Epithelial cell of proximal tubule (primary cell): ENCODE measurements around the gene KIFC1. TPM values are rescaled to one million over a fixed set of nuclear protein-coding genes. Genes with fewer than 3 reads are reported as not detected.

ENCODE experiments used
- DNase-seq: peaks from one replicate; pipeline ENCODE4 v3.0.0-alpha.2; 2011; ENCODE audit warnings: low read depth
- H3K4me3 ChIP-seq: 2 replicates; pipeline ENCODE4 v1.5.1; 2011; ENCODE audit warnings: low read depth, mild to moderate bottlenecking, low read length
- CTCF ChIP-seq: conservative IDR thresholded peaks from 2 replicates; pipeline ENCODE4 v1.5.1; 2012; ENCODE audit warnings: low read depth, mild to moderate bottlenecking, low read length
- total RNA-seq: library from RNA; depleted of rRNA; stranded (reverse); fragments of >200 nt; gene quantifications from 2 replicates; pipeline ENCODE4 v1.2.3, GENCODE V29; 2015

The KIFC1 gene
- total RNA-seq, 1 donor from 2014 or later: 117 TPM

DNA sequence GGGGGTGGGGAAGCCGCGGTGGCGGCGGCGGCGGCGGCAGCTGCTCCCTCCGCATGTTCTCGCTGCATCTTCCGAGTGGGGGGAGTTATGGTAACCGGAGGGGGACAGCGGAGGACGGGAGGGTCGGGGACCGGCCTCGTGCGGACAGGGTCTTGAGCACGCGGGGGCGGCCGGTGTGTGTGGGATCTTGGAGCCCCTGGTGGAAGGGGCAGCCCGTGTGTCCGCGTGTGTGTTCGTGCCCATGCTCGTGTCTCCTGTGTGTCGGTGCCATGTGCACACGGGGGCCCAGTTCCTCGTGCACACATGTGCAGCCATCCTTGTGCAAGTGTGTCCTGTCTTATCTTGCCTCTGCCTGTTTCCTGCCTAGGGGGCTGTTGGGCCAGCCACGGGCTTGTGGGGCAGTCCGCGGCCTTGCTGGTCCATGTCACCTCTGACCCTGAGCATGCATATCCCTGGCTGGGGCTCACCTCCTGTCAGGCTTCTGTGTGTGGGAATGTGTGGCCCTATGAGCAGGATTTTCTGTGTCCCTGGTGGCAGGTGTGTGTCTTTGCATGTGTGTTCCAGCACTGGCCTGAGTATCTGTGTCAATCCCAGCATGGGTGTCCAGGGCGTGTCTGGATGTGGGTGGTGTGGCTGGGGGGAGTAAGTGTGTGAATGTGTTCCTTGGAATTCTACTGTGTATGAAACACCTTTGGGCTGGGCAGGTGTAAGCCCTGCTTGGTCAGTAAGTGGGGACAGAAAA is 36.8 kb downstream of the KIFC1 start:
- TF ChIP-seq CTCF: peak; percentile 49
- peak overlapping the region; percentile 85 for H3K4me3 ChIP-seq
- DNase-seq: no peak

DNA sequence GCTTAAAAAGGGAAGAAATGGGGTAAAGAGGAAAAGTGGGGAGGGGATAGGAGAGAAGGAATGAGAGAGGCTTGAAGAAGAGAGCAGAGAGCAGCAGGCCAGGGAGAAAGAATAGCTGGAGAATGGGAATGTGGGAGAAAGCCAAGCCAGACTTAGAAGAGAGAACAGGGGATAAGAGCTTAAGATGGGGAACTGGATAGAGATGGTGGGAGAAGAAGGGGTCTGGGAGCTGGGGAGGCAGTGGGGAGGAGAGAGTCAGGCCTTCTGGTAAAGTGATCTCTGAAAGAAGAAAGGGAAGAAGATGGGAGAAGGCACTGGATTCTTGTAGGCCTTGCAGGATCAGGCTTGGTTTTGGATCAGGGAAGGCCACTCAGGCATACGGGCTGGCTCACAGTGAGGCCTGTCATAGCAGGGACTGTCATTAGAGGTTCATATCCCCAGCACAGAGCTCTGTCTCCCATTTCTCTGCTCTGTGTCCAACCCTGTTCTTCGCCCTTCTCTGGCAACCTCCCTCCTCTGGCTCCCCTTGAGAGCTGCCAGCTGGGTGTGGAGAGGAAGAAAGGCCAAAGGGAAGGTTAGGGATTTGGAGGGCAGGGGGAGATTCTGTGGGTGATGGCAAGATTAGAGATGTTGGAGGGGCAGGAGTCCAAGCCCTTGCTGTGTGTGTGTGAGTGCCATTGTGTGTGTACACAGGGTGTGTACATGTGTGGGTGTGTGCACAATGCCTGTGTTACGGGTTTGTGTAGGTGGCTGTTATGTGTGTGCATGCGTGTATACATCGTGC is 37.5 kb downstream of the KIFC1 start:
- H3K4me3 ChIP-seq: no peak overlapping the region
- no peak for DNase-seq
- TF ChIP-seq CTCF: no peak

DNA sequence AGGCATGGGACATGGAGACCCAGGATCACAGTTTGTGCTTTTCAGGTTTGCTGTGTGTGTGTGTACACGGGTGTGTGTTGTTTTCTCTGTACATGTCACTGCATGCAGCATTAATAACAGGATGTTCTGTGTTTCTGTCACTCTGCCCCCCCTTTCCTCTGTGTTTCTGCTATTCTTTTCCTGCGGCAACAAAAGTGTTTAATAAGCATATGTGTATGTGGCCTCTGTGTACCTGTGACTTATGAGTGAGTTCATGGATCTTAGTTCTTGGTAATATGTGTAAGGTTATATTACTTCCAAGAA is 38.1 kb downstream of the KIFC1 start:
- DNase-seq: no peak
- no peak overlapping the region for H3K4me3 ChIP-seq
- TF ChIP-seq CTCF: no peak

- no peak for TF ChIP-seq CTCF
- H3K4me3 ChIP-seq: no peak overlapping the region
- no peak for DNase-seq
These were observed 38.7 kb downstream of the KIFC1 start for GRCh38 chr6:33430334-33430733.

GRCh38 chr6:33430991-33431879 is 39.6 kb downstream of the KIFC1 start:
- no peak for DNase-seq
- no peak for TF ChIP-seq CTCF
- H3K4me3 ChIP-seq: no peak overlapping the region

DNA sequence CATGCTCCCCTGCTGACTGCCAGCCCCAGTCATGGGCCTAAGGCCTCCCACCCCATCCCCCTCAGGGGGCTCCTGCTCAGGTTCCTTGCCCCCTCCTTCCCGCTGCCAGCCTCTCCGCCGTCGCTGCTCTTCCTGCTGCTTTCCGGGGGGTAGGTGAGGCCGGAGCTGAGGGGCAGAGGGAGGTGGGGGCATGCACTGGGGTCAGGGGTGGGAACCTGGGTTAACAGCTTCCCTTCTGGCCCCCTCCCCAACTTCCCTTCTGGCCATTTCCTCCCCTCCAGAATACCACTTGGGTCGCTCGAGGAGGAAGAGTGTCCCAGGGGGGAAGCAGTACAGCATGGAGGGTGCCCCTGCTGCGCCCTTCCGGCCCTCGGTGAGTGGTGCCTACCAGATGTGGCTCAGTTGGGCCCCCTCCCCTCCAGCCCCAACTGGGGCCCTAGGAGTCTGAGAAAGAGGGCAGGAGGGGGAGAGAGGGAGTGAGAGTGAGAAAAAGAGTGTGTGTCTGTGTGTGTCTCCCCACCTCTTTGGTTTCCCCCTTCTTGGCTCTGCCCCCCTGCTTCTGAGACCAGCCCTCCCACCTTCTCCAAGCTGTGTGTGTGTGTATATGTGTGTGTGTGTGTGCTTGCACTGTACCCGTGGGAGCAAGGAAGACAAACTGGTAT is 40.4 kb downstream of the KIFC1 start:
- DNase-seq: no peak
- no peak for TF ChIP-seq CTCF
- no peak overlapping the region for H3K4me3 ChIP-seq
